GM15510 (cell line): Measurements from ENCODE around the gene CCSER2.

Experiments
- POLR2A ChIP-seq: IDR thresholded peaks from 3 replicates; pipeline ENCODE4 v1.6.1; 2011; ENCODE audit warnings: borderline replicate concordance; ENCODE audit not compliant: insufficient read length; ENCODE audit errors: extremely low read depth

Gene CCSER2

DNA sequence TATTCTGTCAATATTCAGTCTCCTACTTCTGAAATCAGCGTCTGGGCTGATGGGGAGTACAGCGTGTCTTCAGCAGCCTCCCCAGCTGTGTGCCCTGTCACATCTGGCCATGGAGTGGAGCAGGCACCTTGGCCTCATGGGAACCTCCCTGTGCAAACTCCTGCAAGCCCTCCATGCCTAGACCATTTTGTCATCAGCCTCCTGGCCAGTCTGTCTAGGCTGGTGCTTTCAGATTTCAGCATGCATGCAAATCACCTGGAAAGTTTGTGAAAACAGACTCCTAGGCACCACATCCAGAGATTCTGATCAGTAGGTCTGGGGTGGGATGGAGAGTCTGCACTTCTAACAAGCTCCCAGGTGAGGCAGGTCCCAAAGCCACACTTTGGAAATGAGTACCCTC, 26.2 kb upstream of the CCSER2 start:
- no peak for TF ChIP-seq POLR2A

DNA sequence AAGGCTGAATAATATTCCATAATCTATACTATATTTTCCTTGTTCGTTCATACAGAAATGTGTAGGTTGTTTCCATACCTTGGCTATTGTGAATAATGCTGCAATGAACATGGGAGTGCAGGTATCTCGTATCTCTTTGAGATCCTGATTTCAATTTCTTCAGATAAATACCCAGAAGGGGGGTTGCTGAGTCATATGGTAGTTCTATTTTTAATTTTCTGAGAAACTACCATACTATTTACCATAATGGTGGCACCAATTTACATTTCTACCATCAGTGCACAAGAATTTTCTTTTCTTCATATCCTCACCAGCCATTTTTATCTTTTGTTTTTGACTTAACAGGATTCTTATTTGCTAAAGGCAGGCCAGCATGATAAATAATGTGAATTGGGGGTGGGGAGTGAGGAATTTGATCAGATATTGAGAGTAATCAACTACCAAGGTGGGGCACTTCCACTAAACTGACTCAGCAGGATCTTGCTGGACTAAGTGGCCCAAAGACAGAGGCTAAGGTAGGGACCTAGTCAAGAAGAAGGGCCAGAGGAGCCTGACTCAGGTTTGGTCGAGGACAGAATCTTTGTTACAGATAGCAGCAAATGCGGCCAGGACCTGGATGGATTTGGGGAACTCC, 21.5 kb upstream of the CCSER2 start:
- TF ChIP-seq POLR2A: no peak

- no peak for TF ChIP-seq POLR2A
Measured at GRCh38 chr10:84308021-84308420, 20.4 kb upstream of the CCSER2 start.

DNA sequence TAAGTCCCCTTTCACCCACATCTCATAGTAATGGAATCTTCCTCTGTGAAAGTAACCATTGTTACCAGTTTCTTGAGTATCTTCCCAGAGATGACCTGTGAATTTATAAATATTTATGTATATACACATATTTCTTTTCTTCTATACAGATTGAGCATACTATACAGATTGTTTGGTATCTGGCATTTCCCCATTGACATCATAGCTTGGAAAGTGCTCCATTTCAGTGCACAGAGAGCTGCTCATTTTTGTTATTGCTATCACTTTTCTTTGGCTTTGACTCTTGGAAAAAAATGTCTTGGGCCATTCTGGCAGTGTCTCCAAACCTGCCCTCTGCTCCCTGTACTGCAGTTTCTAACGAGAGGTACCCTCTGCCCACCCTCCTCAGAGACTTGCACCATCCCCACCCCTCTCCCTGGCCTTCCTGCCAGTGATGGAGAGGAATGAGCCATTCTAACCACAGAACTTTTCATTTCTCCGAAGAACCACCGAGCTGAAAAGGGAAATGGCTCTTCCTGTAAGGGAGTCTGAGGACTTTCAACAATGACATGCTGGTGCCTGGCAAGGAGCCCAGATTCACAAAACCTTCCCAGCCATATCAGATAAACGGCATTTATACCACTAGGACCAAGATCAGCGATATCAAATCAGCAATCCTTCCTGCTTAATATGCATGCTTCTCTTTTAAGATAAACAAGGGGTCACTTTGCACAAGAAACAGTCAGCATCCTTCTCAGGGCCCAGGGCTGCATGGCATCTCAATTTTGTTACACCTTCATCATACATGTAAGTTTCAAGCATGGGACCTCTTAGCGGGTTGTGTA, 19.7 kb upstream of the CCSER2 start:
- TF ChIP-seq POLR2A: no peak

GRCh38 chr10:84310470-84310869, 17.9 kb upstream of the CCSER2 start:
- no peak for TF ChIP-seq POLR2A

DNA sequence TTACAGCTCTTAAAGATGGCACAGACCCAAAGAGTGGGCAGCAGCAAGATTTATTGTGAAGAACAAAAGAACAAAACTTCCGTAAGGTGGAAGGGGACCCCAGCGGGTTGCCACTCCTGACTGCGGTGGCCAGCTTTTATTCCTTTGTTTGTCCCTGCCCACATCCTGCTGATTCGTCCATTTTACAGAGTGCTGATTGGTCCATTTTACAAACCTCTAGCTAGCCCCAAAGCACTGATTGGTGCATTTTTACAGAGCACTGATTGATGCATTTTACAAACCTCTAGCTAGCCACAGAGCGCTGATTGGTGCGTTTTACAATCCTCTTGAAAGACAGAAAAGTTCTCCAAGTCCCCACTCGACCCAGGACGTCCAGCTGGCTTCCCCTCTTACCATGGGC, 16.8 kb upstream of the CCSER2 start:
- TF ChIP-seq POLR2A: no peak

DNA sequence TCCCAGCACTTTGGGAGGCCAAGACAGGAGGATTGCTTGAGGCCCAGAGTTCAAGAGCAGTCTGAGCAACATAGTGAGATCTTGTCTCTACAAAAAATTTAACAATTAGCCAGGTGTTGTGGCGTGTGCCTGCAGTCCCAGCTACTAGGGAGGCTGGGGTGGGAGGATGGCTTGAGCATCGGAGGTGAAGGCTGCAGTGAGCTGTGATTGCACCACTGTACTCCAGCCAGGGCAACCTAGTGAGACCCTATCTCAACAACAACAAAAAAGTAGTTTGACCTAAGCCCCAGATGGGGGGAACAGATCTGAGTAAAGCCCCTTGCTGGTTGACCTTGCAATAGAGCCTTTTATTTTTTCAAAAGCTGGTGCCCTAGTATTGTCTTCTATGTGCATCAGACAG, 15.6 kb upstream of the CCSER2 start:
- TF ChIP-seq POLR2A: no peak

DNA sequence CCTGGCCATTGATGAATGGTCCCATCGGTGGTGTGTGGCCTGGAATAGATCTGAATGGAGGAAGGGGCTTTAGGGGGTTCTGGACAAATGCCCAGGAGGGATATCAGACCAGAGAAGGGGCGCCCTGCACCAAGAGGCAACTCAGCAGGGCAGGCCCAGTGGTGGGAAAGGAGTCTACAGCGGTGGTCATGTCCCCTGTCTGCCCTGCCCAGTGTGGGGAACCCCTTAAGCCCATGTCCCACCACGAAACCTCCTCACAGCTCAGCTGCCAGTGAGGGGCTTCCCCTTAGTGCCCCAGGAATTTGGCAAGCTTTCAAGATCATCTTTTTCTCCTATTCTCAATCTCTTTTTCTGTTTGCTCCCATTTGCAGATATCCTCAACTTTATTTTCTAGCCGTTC, 14.1 kb upstream of the CCSER2 start:
- TF ChIP-seq POLR2A: no peak

- no peak for TF ChIP-seq POLR2A
Measured at GRCh38 chr10:84317174-84317573, 11.2 kb upstream of the CCSER2 start.

DNA sequence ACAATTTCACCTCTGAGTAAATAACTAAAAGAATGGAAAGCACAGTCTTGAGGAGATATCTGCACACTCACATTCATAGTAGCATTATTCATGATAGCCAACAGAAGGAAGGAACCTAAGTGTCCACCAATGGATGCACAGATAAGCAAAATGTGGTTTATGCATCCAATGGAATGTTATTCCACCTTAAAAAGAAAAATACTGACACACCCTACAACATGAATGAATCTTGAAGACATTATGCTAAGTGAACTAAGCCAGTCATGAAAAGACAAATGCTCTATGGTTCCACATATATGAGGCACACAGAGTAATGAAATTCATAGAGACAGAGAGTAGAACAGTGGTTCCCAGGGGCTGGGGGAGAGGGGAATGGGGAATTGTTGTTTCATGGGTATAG, 6.5 kb upstream of the CCSER2 start:
- no peak for TF ChIP-seq POLR2A

- TF ChIP-seq POLR2A: no peak
Measured at GRCh38 chr10:84329196-84329611, 815 bp downstream of the CCSER2 start.

GRCh38 chr10:84329986-84330651, 1.7 kb downstream of the CCSER2 start:
- TF ChIP-seq POLR2A: no peak

GRCh38 chr10:84331091-84331490, 2.7 kb downstream of the CCSER2 start:
- no peak for TF ChIP-seq POLR2A

DNA sequence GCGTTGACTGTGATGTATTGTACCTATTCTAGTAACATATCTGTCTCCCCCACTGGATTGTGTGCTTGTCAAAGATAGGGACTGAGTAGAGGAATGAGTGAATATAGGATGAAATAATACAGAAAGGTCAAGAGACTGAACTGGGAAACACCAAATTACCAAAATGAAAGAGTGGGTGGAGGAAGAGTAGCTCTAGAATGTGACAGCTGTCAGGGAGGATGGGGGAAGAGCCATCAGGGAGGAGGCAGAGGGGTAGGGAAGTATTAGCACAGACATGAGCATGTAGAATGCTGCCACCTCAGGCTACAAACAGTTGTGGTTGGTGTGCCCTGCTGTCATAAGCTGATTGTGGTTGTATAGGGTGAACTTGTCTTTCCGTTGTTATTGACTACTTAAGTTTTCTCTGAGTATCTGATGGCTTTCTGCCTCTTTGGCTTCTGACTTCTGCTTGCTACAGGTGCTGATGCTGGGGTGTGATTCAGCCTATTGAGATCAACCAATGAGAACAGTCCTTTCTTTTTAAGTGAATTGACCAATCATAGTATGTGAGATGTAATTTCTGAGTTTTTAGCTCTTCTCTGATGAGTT, 5.6 kb downstream of the CCSER2 start:
- TF ChIP-seq POLR2A: no peak

- no peak for TF ChIP-seq POLR2A
Measured at GRCh38 chr10:84334811-84335210, 6.4 kb downstream of the CCSER2 start.
